HepG2 (cell line): ENCODE data around the gene NECTIN3. TPM values are rescaled to one million over a fixed set of nuclear protein-coding genes. Genes with fewer than 3 reads are reported as not detected.

ENCODE experiments used
- ATAC-seq: fragments of 200-7000 bp; cut with Tn5 transposase; 3 replicates; pipeline ENCODE4 v1.9.1; 2020; ENCODE audit warnings: mild to moderate bottlenecking, moderate library complexity
- BruUV-seq: library from RNA; stranded (reverse); fragments of 400-500 nt; replicated peaks from 2 replicates; lab custom pipeline; 2021; lab: Mats Ljungman, UMichigan
- CTCF ChIA-PET: fragments of 300-600 bp; formaldehyde crosslinking; extraction: SDS; loops from one replicate; lab custom pipeline; 2021; ENCODE audit warnings: low total read pairs, inconsistent platforms, low intra/inter-chr PET ratio; lab: Yijun Ruan, JAX
- POLR2A ChIA-PET: fragments of 350-600 bp; sonication (Branson Sonifier 250); formaldehyde crosslinking; loops from one replicate; lab custom pipeline; 2020; ENCODE audit warnings: antibody characterized with exemption, inconsistent platforms; lab: Yijun Ruan, JAX
- DNase-seq: peaks from one replicate; pipeline ENCODE4 v3.0.0-alpha.2; 2015; ENCODE audit warnings: low spot score
- FAIRE-seq: peaks from 3 replicates; lab custom pipeline; 2011; peaks lifted over from hg19 to GRCh38; lab: Jason Lieb, UNC
- H2AFZ ChIP-seq: one replicate; pipeline ENCODE4 v1.6.1; 2011; ENCODE audit warnings: low read length, inconsistent platforms
- H3K27ac ChIP-seq: fragments of 300-600 bp; 3 replicates; pipeline ENCODE4 v1.8.0; 2011; ENCODE audit warnings: mixed run types, mild to moderate bottlenecking, mixed read lengths, low read length, inconsistent platforms; ENCODE audit not compliant: insufficient read depth; ENCODE audit errors: extremely low read length
- H3K27me3 ChIP-seq, 2 experiments: fragments of 200-600 bp in 1 of 2; 2 replicates in 1 of 2; 3 replicates in 1 of 2; pipeline versions ENCODE4 v1.6.0 to v1.8.0; 2011; ENCODE audit warnings: low read length in 2 of 2, mild to moderate bottlenecking in 2 of 2, moderate library complexity in 2 of 2, inconsistent platforms in 1 of 2; ENCODE audit not compliant: insufficient read depth in 2 of 2, control insufficient read depth in 1 of 2
- H3K36me3 ChIP-seq, 2 experiments: fragments of 200-600 bp in 1 of 2; replicated peaks in 1 of 2; 2 replicates in 1 of 2; 3 replicates in 1 of 2; pipeline versions ENCODE4 v1.5.1 to v1.8.0; 2011; ENCODE audit warnings: low read length in 2 of 2, inconsistent platforms in 1 of 2; ENCODE audit not compliant: insufficient read depth in 2 of 2, control insufficient read depth in 1 of 2
- H3K4me1 ChIP-seq: 2 replicates; pipeline ENCODE4 v1.5.1; 2012; ENCODE audit warnings: low read length, inconsistent platforms; ENCODE audit not compliant: insufficient read depth
- H3K4me2 ChIP-seq: 2 replicates; pipeline ENCODE4 v1.6.0; 2011; ENCODE audit warnings: low read depth, low read length, inconsistent platforms
- H3K4me3 ChIP-seq, 3 experiments: fragments of 200-600 bp in 1 of 3; sonication (generic), shearing (Covaris generic) in 1 of 3; replicated peaks in 1 of 3; 2 replicates each; pipeline ENCODE4 v1.5.1; 2011 to 2016; ENCODE audit warnings: low read length in 3 of 3, inconsistent platforms in 2 of 3, low read depth in 2 of 3, mild to moderate bottlenecking in 2 of 3, control low read depth in 1 of 3, mixed read lengths in 1 of 3; ENCODE audit not compliant: insufficient read depth in 1 of 3
- H3K79me2 ChIP-seq: one replicate; pipeline ENCODE4 v1.6.1; 2011; ENCODE audit warnings: low read length, inconsistent platforms; ENCODE audit not compliant: insufficient read depth
- H3K9ac ChIP-seq: 2 replicates; pipeline ENCODE4 v1.6.0; 2011; ENCODE audit warnings: mild to moderate bottlenecking, low read depth, low read length, inconsistent platforms; ENCODE audit not compliant: insufficient read depth
- H3K9me3 ChIP-seq: 2 replicates; pipeline ENCODE4 v1.5.1; 2012; ENCODE audit warnings: mild to moderate bottlenecking, low read length
- H4K20me1 ChIP-seq: 2 replicates; pipeline ENCODE4 v1.6.0; 2011; ENCODE audit warnings: inconsistent platforms, mild to moderate bottlenecking, low read length, moderate library complexity; ENCODE audit not compliant: insufficient read depth
- KMT2A ChIP-seq: sonication (generic); formaldehyde crosslinking; IDR thresholded peaks from 2 replicates; pipeline ENCODE4 v1.4.0; 2020; ENCODE audit warnings: missing genetic modification reagents
- RNF2 ChIP-seq: fragments of 450-650 bp; conservative IDR thresholded peaks from 2 replicates; pipeline ENCODE4 v1.6.1; 2016; ENCODE audit warnings: low read depth
- XBP1 ChIP-seq: sonication (generic); formaldehyde crosslinking; IDR thresholded peaks from 2 replicates; pipeline ENCODE4 v1.5.0; 2020; ENCODE audit warnings: missing genetic modification reagents
- ZFP82 ChIP-seq: sonication (generic); formaldehyde crosslinking; IDR thresholded peaks from 2 replicates; pipeline ENCODE4 v1.5.1; 2020; ENCODE audit warnings: mild to moderate bottlenecking, missing genetic modification reagents, borderline replicate concordance
- ZIK1 ChIP-seq: sonication (generic); formaldehyde crosslinking; IDR thresholded peaks from 2 replicates; pipeline ENCODE4 v1.5.0; 2020; ENCODE audit warnings: mild to moderate bottlenecking, low read depth, missing genetic modification reagents, borderline replicate concordance
- ZNF709 ChIP-seq: sonication (generic); formaldehyde crosslinking; IDR thresholded peaks from 2 replicates; pipeline ENCODE4 v1.5.0; 2020; ENCODE audit warnings: mild to moderate bottlenecking, missing genetic modification reagents
- ZNF75D ChIP-seq: sonication (generic); formaldehyde crosslinking; IDR thresholded peaks from 2 replicates; pipeline ENCODE4 v1.8.1; 2023; ENCODE audit warnings: missing genetic modification reagents, mild to moderate bottlenecking, borderline replicate concordance
- ZSCAN30 ChIP-seq: sonication (generic); formaldehyde crosslinking; IDR thresholded peaks from 2 replicates; pipeline ENCODE4 v1.5.0; 2020; ENCODE audit warnings: mild to moderate bottlenecking, missing genetic modification reagents
- WGBS: methylation state at CpG from one replicate; pipeline ENCODE4 v1.1.6; 2017; ENCODE audit warnings: low lambda C conversion rate; 5-methylcytosine and 5-hydroxymethylcytosine counted together
- in situ Hi-C: cut with HindIII; loops from 2 replicates; pipeline ENCODE4 v1.10.0; 2017; ENCODE audit warnings: low pct_unique_long_range_greater_than_20kb; ENCODE audit not compliant: extremely low pct_ligation_motif_present
- intact Hi-C: fragments of 100-400 bp; cut with micrococcal nuclease; formaldehyde crosslinking; loops from one replicate; pipeline ENCODE4 v1.10.0; 2022; ENCODE audit not compliant: unreplicated experiment
- polyA plus RNA-seq, 8 experiments: library from polyadenylated mRNA; depleted of rRNA in 3 of 8; stranded (reverse) in 7 of 8; unstranded in 1 of 8; fragments of >200 nt; fragmentation: Illumina TruSeq in 4 of 8; extraction: Trizol in 4 of 8; gene quantifications; 2 replicates each; pipeline versions ENCODE4 v1.2.1 to v1.2.3, GENCODE V29; 2011 to 2016; ENCODE audit warnings: low read depth in 4 of 8, missing spikeins in 1 of 8, mixed read lengths in 1 of 8; ENCODE audit not compliant: insufficient read depth in 1 of 8
- total RNA-seq, 5 experiments: library from RNA; depleted of rRNA; stranded (reverse); fragments of >200 nt; fragmentation: Illumina TruSeq; extraction: Trizol; gene quantifications; 2 replicates each; pipeline ENCODE4 v1.2.3, GENCODE V29; 2016; ENCODE audit warnings: low read depth in 1 of 5
- TF ChIP-seq, protein P1 (sequence below): sonication (generic); formaldehyde crosslinking; IDR thresholded peaks from 2 replicates; pipeline ENCODE4 v1.8.1; 2023; ENCODE audit warnings: mild to moderate bottlenecking, inconsistent platforms, moderate library complexity, missing genetic modification reagents, borderline replicate concordance
- TF ChIP-seq, protein P2 (sequence below): fragments of 450-650 bp; IDR thresholded peaks from 2 replicates; pipeline ENCODE4 v1.6.1; 2016
- TF ChIP-seq, protein P3 (sequence below): sonication (generic); formaldehyde crosslinking; IDR thresholded peaks from 2 replicates; pipeline ENCODE4 v1.4.0; 2020; ENCODE audit warnings: mild to moderate bottlenecking, missing genetic modification reagents, borderline replicate concordance
- TF ChIP-seq, protein P4 (sequence below): sonication (generic); formaldehyde crosslinking; conservative IDR thresholded peaks from 2 replicates; pipeline ENCODE4 v1.5.0; 2020; ENCODE audit warnings: missing genetic modification reagents
- TF ChIP-seq, protein P5 (sequence below): sonication (generic); formaldehyde crosslinking; IDR thresholded peaks from 2 replicates; pipeline ENCODE4 v1.5.0; 2020; ENCODE audit warnings: missing genetic modification reagents
- TF ChIP-seq, protein P6 (sequence below): sonication (generic); formaldehyde crosslinking; IDR thresholded peaks from 2 replicates; pipeline ENCODE4 v1.8.1; 2023; ENCODE audit warnings: mild to moderate bottlenecking, moderate library complexity, missing genetic modification reagents

NECTIN3 gene
- total and polyA plus RNA-seq, 2 of the 13 experiments (the other 11 are each of a cell fraction or from before 2014, with no cell fraction given) = 10.4 to 45.1 TPM

DNA sequence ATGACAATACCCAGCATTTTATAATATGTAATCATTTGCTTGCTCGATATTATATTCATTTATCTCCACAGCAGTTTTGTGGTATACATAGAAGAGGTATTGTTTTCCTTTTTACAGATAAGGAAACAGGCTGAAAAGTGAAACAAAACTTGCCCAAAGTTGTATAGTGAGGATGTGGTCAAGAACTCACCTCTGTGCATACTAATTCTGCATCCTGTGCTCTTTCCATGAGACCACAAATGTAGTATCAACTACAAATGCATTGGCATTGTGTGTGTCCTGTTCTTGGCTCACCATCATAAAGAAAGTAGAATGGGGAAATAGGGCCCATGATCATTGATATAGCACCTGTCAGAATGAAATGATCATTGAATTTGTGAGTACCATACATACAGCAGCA is 167.3 kb downstream of the NECTIN3 start:
- BruUV-seq = no TSS peak
- H3K4me2 ChIP-seq = no peak overlapping the region
- in situ Hi-C loops (no loop called here), intact Hi-C loops (no loop called here)
- no peak overlapping the region for H3K4me3 ChIP-seq
- H3K27me3 ChIP-seq = no peaks in the 10 kb centered on the region
- WGBS = 3% methylated on average over 1 of the region's 1 CpG
- TF ChIP-seq, protein P1, sequence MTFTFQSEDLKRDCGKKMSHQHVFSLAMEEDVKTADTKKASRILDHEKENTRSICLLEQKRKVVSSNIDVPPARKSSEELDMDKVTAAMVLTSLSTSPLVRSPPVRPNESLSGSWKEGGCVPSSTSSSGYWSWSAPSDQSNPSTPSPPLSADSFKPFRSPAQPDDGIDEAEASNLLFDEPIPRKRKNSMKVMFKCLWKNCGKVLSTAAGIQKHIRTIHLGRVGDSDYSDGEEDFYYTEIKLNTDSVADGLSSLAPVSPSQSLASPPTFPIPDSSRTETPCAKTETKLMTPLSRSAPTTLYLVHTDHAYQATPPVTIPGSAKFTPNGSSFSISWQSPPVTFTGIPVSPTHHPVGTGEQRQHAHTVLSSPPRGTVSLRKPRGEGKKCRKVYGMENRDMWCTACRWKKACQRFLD = no peak
- TF ChIP-seq RNF2 (no peak), ZNF709 (no peak), XBP1 (CRISPR knock-in tag) (no peak), ZNF75D (CRISPR knock-in tag) (no peak), ZFP82 (CRISPR knock-in tag) (no peak), KMT2A (CRISPR knock-in tag) (no peak), ZIK1 (no peak), ZSCAN30 (no peak)
- TF ChIP-seq, protein P2, sequence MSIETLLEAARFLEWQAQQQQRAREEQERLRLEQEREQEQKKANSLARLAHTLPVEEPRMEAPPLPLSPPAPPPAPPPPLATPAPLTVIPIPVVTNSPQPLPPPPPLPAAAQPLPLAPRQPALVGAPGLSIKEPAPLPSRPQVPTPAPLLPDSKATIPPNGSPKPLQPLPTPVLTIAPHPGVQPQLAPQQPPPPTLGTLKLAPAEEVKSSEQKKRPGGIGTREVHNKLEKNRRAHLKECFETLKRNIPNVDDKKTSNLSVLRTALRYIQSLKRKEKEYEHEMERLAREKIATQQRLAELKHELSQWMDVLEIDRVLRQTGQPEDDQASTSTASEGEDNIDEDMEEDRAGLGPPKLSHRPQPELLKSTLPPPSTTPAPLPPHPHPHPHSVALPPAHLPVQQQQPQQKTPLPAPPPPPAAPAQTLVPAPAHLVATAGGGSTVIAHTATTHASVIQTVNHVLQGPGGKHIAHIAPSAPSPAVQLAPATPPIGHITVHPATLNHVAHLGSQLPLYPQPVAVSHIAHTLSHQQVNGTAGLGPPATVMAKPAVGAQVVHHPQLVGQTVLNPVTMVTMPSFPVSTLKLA = no peak
- TF ChIP-seq, protein P3, sequence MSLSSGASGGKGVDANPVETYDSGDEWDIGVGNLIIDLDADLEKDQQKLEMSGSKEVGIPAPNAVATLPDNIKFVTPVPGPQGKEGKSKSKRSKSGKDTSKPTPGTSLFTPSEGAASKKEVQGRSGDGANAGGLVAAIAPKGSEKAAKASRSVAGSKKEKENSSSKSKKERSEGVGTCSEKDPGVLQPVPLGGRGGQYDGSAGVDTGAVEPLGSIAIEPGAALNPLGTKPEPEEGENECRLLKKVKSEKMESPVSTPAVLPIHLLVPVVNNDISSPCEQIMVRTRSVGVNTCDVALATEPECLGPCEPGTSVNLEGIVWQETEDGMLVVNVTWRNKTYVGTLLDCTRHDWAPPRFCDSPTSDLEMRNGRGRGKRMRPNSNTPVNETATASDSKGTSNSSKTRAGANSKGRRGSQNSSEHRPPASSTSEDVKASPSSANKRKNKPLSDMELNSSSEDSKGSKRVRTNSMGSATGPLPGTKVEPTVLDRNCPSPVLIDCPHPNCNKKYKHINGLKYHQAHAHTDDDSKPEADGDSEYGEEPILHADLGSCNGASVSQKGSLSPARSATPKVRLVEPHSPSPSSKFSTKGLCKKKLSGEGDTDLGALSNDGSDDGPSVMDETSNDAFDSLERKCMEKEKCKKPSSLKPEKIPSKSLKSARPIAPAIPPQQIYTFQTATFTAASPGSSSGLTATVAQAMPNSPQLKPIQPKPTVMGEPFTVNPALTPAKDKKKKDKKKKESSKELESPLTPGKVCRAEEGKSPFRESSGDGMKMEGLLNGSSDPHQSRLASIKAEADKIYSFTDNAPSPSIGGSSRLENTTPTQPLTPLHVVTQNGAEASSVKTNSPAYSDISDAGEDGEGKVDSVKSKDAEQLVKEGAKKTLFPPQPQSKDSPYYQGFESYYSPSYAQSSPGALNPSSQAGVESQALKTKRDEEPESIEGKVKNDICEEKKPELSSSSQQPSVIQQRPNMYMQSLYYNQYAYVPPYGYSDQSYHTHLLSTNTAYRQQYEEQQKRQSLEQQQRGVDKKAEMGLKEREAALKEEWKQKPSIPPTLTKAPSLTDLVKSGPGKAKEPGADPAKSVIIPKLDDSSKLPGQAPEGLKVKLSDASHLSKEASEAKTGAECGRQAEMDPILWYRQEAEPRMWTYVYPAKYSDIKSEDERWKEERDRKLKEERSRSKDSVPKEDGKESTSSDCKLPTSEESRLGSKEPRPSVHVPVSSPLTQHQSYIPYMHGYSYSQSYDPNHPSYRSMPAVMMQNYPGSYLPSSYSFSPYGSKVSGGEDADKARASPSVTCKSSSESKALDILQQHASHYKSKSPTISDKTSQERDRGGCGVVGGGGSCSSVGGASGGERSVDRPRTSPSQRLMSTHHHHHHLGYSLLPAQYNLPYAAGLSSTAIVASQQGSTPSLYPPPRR = no peak
- TF ChIP-seq, protein P4, sequence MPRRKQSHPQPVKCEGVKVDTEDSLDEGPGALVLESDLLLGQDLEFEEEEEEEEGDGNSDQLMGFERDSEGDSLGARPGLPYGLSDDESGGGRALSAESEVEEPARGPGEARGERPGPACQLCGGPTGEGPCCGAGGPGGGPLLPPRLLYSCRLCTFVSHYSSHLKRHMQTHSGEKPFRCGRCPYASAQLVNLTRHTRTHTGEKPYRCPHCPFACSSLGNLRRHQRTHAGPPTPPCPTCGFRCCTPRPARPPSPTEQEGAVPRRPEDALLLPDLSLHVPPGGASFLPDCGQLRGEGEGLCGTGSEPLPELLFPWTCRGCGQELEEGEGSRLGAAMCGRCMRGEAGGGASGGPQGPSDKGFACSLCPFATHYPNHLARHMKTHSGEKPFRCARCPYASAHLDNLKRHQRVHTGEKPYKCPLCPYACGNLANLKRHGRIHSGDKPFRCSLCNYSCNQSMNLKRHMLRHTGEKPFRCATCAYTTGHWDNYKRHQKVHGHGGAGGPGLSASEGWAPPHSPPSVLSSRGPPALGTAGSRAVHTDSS = no peak
- TF ChIP-seq, protein P5, sequence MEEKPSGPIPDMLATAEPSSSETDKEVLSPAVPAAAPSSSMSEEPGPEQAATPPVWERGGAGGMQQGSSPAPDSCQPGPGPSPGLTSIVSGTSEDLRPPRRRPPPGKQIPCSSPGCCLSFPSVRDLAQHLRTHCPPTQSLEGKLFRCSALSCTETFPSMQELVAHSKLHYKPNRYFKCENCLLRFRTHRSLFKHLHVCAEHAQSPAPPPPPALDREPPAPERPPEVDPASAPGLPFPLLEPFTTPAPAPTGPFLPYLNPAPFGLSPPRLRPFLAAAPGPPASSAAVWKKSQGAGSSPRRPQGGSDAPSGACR (CRISPR knock-in tag) = no peak
- TF ChIP-seq, protein P6, sequence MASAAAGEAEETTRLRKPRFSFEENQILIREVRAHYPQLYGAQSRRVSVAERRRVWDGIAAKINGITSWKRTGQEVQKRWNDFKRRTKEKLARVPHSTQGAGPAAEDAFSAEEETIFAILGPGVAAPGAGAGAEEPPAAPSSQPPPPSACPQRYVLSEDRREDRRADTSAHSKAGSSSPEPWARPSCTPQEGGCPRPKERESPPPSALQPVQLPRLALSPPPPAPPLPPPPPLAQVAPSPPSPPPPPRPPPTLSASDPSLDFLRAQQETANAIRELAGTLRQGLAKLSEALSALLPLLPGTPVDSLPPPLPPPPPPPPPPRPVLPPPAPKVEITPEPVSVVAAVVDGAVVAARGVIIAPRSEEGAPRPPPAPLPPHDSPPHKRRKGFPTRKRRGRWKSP (CRISPR knock-in tag) = no peak
- no peaks in the 10 kb centered on the region for H3K36me3 ChIP-seq
- H2AFZ ChIP-seq = no peak overlapping the region
- no peak overlapping the region for H3K27ac ChIP-seq
- no peak overlapping the region for H3K9ac ChIP-seq
- no peak for FAIRE-seq
- ATAC-seq = no peak
- no peaks in the 10 kb centered on the region for H3K79me2 ChIP-seq
- POLR2A ChIA-PET = no interaction called here
- no peak for DNase-seq
- no peaks in the 10 kb centered on the region for H3K9me3 ChIP-seq
- H3K4me1 ChIP-seq = no peaks in the 10 kb centered on the region
- CTCF ChIA-PET = no interaction called here
- H4K20me1 ChIP-seq = no peaks in the 10 kb centered on the region
